Esophagus muscularis mucosa (tissue), 4 donors: ENCODE data around the gene NRCAM. TPM values are rescaled to one million over a fixed set of nuclear protein-coding genes. Genes with fewer than 3 reads are reported as not detected.

Source experiments
- DNase-seq: peaks from one replicate; pipeline ENCODE4 v3.0.0-alpha.2; 2017; ENCODE audit errors: extremely low spot score
- H3K27ac ChIP-seq, 4 donors: fragments of 200-600 bp; sonication (generic); replicated peaks in 1 of 4; 1 replicate in 3 of 4; 2 replicates in 1 of 4; pipeline ENCODE4 v1.5.1; 2016 to 2019; ENCODE audit warnings: mild to moderate bottlenecking in 1 of 4
- H3K27me3 ChIP-seq, 4 donors: fragments of 200-600 bp; sonication (generic); one replicate each; pipeline versions ENCODE4 v1.5.1 to v1.6.0; 2016 to 2019
- H3K36me3 ChIP-seq, 4 donors: fragments of 200-600 bp; sonication (generic); one replicate each; pipeline ENCODE4 v1.5.1; 2016 to 2019
- H3K4me1 ChIP-seq, 4 donors: fragments of 200-600 bp; sonication (generic); one replicate each; pipeline ENCODE4 v1.5.1; 2016 to 2019
- H3K4me3 ChIP-seq, 4 donors: fragments of 200-600 bp; sonication (generic); 1 replicate in 2 of 4; 2 replicates in 2 of 4; pipeline ENCODE4 v1.5.1; 2016 to 2019; ENCODE audit warnings: mild to moderate bottlenecking in 4 of 4, moderate library complexity in 1 of 4
- H3K9me3 ChIP-seq, 4 donors: fragments of 200-600 bp; sonication (generic); 1 replicate in 3 of 4; 2 replicates in 1 of 4; pipeline ENCODE4 v1.5.1; 2016 to 2019
- EP300 ChIP-seq: sonication (generic); formaldehyde crosslinking; IDR thresholded peaks from one replicate; pipeline ENCODE4 v1.6.1; 2017; ENCODE audit warnings: antibody characterized with exemption
- POLR2A ChIP-seq: fragments of 450-650 bp; IDR thresholded peaks from one replicate; pipeline ENCODE4 v1.6.1; 2017; ENCODE audit warnings: antibody characterized with exemption, moderate library complexity, mild to moderate bottlenecking, low read depth
- POLR2AphosphoS5 ChIP-seq, 2 donors: sonication (generic); formaldehyde crosslinking; IDR thresholded peaks; one replicate each; pipeline ENCODE4 v1.6.1; 2017; ENCODE audit warnings: antibody characterized with exemption in 2 of 2
- WGBS: methylation state at CpG from one replicate; pipeline ENCODE4 v1.1.5; 2018; 5-methylcytosine and 5-hydroxymethylcytosine counted together
- intact Hi-C: fragments of 100-400 bp; cut with DNase I; formaldehyde crosslinking; loops from one replicate; pipeline ENCODE4 v1.15.1; 2023
- total RNA-seq, 4 donors: library from RNA; depleted of rRNA; stranded (reverse); fragments of >200 nt; gene quantifications; one replicate each; pipeline versions ENCODE4 v1.1.0 to v1.2.1, GENCODE V29; 2016
- TF ChIP-seq, protein P1 (sequence below), 3 experiments: fragments of 200-600 bp in 2 of 3; fragments of 450-650 bp in 1 of 3; sonication (generic) in 2 of 3; IDR thresholded peaks; one replicate each; pipeline ENCODE4 v1.5.1; 2017 to 2019; ENCODE audit warnings: antibody characterized with exemption in 3 of 3, mild to moderate bottlenecking in 2 of 3, moderate library complexity in 1 of 3

The NRCAM gene
- total RNA-seq, 4 donors from 2014 or later: 2.9 to 5.2 (median 3.3) TPM

DNA sequence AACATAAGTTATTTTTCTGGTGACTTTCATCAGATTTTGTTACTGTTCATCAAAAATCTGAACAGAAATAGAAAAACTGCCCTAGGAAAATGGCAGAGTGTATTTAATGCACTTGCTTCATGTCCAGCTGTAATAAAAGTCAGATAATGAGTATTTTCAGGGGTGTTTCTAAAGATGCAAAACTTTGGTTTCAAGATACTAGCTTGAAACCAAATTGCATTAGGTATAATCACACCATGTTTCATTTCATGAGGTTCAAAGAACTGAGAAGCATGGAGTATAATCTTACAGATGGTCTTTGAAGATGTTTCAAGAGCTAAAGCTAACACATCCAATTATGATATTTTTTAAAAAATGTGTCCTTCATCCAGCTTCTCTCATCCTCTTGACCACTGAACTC, 128.9 kb downstream of the NRCAM start:
- no peak for DNase-seq
- no peaks in the 10 kb centered on the region for H3K27me3 ChIP-seq
- no peaks in the 10 kb centered on the region for H3K9me3 ChIP-seq
- no peaks in the 10 kb centered on the region for H3K4me1 ChIP-seq
- no peaks in the 10 kb centered on the region for H3K36me3 ChIP-seq
- intact Hi-C loops: no loop called here
- no peak overlapping the region for H3K4me3 ChIP-seq
- no peak overlapping the region for H3K27ac ChIP-seq
- no peak for TF ChIP-seq EP300
- TF ChIP-seq, protein P1, sequence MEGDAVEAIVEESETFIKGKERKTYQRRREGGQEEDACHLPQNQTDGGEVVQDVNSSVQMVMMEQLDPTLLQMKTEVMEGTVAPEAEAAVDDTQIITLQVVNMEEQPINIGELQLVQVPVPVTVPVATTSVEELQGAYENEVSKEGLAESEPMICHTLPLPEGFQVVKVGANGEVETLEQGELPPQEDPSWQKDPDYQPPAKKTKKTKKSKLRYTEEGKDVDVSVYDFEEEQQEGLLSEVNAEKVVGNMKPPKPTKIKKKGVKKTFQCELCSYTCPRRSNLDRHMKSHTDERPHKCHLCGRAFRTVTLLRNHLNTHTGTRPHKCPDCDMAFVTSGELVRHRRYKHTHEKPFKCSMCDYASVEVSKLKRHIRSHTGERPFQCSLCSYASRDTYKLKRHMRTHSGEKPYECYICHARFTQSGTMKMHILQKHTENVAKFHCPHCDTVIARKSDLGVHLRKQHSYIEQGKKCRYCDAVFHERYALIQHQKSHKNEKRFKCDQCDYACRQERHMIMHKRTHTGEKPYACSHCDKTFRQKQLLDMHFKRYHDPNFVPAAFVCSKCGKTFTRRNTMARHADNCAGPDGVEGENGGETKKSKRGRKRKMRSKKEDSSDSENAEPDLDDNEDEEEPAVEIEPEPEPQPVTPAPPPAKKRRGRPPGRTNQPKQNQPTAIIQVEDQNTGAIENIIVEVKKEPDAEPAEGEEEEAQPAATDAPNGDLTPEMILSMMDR (IDR thresholded peaks at IDR 0.05): no peak
- no peak for TF ChIP-seq POLR2AphosphoS5 (IDR thresholded peaks at IDR 0.05)
- no peak for TF ChIP-seq POLR2A

- 56% methylated on average over 2 of the region's 2 CpGs for WGBS
- Histone ChIP-seq H3K36me3 (no peaks in the 10 kb centered on the region), H3K9me3 (no peaks in the 10 kb centered on the region), H3K4me3 (no peak overlapping the region), H3K27ac (no peak overlapping the region), H3K27me3 (no peaks in the 10 kb centered on the region), H3K4me1 (no peaks in the 10 kb centered on the region)
- DNase-seq: no peak
- intact Hi-C loops: no loop called here
- TF ChIP-seq EP300 (no peak), POLR2AphosphoS5 (IDR thresholded peaks at IDR 0.05) (no peak), POLR2A (no peak)
- TF ChIP-seq, protein P1 (IDR thresholded peaks at IDR 0.05): no peak
These were observed 129.3 kb downstream of the NRCAM start for GRCh38 chr7:108326938-108327337.

DNA sequence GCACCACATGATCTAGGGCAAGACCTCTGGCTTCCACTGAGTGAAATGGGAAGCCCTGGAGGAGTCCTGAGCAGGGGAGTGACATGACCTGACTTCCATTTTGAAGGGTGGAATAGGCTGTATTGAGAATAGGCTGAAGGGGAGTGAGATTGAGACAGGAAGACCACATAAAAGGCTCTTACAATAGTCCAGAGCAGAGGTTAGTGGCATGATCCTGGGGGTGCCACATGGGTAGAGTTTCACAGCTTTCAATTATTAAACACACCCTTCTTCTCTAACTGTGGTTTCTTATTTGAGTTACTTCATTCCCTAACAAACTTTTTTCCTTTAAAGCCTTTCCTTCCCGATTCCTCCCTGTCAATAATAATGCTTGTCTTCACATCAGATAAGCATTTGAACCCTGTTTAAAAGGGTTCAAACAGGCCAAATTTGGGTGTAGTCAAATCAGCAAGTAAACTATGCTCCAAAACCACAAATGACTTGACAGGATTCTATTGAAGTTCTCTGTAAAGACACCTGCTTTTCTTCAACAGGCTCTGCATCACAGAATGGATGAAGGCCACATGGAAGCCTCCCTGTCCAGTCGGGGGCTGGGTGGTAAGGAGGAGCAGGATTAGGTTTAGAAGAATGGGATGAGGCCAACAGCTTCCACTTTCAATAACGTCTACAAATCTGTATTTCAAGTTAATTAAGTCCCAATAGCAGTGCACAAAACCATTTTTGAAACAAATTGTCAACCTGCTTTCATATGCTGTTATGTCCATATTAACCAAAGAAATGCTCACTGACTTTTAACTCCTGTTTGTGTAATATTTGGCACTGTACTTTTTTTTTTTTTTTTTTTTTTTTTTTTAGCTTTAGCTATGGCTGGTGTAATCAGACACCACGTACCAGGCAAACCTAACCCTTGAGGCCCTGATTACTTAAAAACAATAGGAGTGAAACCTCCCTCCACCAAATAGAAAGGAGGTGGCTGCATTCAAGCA, 131.9 kb downstream of the NRCAM start:
- intact Hi-C loops: no loop called here
- 78% methylated on average over 4 of the region's 4 CpGs for WGBS
- H3K27me3 ChIP-seq: no peaks in the 10 kb centered on the region
- no peak overlapping the region for H3K4me3 ChIP-seq
- no peak for DNase-seq
- no peaks in the 10 kb centered on the region for H3K4me1 ChIP-seq
- H3K9me3 ChIP-seq: no peaks in the 10 kb centered on the region
- TF ChIP-seq EP300 (no peak), POLR2AphosphoS5 (IDR thresholded peaks at IDR 0.05) (no peak), POLR2A (no peak)
- TF ChIP-seq, protein P1 (IDR thresholded peaks at IDR 0.05): no peak
- no peak overlapping the region for H3K27ac ChIP-seq
- H3K36me3 ChIP-seq: no peaks in the 10 kb centered on the region

GRCh38 chr7:108322925-108323832, 133.1 kb downstream of the NRCAM start:
- no peaks in the 10 kb centered on the region for H3K4me1 ChIP-seq
- TF ChIP-seq POLR2AphosphoS5 (IDR thresholded peaks at IDR 0.05): no peak
- TF ChIP-seq, protein P1 (IDR thresholded peaks at IDR 0.05): no peak
- TF ChIP-seq EP300: no peak
- no peak for TF ChIP-seq POLR2A
- no peaks in the 10 kb centered on the region for H3K9me3 ChIP-seq
- intact Hi-C loops: no loop called here
- WGBS: 83% methylated on average over 4 of the region's 4 CpGs
- no peak overlapping the region for H3K27ac ChIP-seq
- no peaks in the 10 kb centered on the region for H3K27me3 ChIP-seq
- H3K36me3 ChIP-seq: no peaks in the 10 kb centered on the region
- no peak overlapping the region for H3K4me3 ChIP-seq
- no peak for DNase-seq
